GM21360 (cell line): Measurements from ENCODE around the gene EGR2.

ENCODE experiments used
- ATAC-seq: cut with Tn5 transposase; IDR thresholded peaks from one replicate; pipeline ENCODE4 v1.9.1; 2021; ENCODE audit warnings: mild to moderate bottlenecking, moderate library complexity; ENCODE audit not compliant: unreplicated experiment

The EGR2 gene

DNA sequence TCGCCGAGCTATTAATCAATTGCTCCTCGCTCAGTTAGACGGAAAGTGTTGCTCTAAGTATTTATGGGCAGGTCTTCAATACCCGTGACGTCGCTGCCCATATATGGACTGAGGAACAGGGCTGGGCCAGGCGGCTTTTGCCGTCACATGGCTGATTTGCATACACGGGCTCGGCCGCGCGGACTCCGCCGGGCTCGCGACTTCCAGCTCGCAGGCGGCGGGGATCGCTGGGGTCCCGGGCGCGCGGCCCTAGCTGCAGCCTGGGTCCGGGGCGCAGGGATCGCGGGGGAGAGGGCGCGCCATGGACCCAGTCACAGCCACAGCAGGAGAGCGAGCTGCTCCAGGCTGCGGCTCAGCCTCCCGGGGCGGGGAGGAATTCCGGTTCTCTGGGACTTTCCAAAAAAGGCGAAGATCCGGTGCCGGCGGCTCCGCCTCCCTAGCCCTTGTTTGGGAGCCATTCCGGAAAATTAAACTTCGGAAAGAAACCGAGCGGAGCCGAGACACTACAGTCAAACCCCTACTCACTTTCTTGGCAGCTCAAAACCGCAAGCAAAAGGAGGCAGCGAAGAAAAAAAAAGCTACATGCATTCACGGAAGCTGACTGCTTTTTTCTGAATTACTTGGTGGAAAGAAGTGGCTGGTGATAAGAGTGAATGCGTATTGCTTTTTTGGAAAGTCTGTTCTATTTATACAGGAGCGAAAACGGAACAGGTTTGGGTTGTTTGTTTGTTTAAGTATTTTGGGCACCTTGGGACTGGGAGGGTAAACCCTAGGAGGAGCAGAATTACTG is at the start of gene EGR2:
Gene EGR2 (minus strand): TSS at position 36 of the 790 bp plus-strand sequence. CDS start 337 bp downstream, outside the sequence.
- ATAC-seq = peak; percentile 65

DNA sequence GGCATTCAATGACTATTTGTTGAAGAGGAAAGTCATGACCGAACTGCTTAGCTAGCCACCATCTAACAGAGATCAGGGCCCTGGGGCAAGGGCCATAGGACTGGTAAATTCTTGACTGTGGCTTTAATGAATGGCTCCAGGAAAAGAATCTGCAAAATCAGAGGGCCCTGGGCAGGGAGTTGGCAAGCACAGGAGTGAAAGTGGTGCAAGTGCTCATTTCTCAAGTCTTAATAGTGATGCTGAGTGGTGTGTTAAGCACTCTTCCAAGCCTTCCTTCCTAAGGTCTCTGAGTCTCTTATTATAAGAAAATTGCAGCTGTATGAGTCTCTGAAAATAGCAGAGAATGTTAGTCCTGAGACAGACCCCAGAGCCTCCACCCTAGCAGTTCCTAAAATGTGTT is 46.3 kb upstream of the EGR2 start:
- no peak for ATAC-seq

DNA sequence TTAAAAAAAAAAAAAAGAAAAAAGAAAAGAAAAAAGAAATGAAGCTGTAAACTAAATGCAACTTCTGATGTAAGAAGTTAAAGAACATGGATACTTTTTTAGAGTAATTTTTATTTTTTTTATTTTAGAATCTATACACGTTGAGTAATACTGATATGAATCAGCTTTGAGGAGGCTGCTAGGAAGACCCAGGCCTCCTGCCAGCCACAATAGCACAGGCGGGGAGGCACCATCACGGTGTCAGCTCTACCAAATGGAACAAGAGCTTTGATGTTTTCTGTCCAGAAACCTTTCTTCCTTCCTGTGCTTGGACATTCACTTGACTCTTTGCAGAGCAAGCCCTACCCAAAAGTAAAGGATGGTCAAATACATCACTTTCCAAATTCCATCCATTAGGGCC is 45.3 kb upstream of the EGR2 start:
- ATAC-seq = no peak

DNA sequence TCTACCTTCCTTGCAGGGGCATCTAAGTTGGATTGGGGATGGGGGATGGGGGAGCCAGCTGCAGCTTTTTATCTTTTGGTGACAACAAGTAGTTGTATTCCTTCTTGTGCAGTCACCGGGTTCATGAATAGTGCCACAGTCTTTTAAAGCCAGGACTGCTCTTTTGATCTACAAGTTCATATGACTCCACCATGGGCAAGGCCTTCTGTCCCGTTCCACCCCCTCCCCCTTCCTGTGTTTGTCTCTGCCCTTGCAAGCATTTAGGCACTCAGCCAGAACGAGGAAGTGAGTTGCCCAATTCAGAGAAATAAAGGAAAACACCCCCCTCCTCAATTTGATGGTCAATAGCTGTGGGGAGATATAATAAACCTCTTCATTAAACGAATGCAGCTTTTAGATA is 44.8 kb upstream of the EGR2 start:
- no peak for ATAC-seq

DNA sequence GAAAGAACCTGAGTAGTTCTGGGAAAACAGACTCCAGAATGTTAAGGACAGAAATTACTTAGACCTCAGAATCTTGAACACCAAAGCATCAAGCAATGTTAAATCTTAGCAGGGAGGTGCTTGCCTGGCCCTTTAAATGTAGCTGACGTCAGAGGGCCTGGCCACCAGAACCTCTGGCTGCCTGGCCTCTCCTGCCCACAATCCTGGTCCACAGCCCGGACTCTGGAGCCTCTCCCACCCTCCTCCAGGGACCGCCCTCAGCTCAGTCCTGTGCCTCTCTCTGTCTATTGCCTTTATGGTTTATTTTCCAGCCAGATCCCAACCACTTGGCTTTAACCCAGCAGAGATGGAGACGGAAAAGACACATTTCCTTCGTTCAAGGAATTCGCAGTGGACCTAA is 42.2 kb upstream of the EGR2 start:
- no peak for ATAC-seq

DNA sequence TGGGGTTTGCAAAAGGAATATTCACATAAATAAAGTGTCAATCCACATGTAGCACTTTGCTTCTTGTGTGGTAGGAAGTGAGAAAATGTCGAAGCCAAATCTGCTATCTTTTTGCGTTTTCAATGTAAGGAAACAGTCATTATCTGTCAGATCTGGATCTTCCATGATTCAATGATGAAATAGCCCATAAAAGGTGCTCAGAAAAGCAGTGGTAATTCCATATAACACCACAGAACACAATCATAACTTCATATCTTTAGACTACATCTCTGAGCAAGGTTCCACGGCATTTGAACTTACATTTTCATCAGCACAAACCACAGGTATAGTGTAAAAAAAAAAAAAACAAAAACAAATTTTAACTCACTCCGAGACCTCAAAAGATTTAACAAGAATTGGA is 39.9 kb upstream of the EGR2 start:
- ATAC-seq = no peak

DNA sequence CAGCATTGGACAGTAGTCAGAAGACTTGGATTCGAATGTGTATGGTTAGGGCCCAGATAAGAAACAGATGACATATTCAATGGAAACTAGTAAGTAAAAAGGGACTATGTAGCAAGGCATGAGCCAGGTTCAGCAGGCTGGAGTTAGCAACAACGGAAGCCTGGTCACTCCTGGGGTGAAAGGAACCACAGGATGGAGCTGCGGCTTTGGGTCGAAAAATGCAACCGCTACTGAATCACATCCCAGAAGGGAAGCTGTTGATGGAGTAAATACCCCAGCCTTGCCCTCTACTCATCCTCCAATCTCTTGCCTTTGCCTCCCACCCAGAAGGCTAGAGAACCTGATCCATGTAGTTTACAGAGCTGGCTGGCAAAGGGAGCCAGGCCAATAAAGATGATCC is 37.5 kb upstream of the EGR2 start:
- no peak for ATAC-seq

DNA sequence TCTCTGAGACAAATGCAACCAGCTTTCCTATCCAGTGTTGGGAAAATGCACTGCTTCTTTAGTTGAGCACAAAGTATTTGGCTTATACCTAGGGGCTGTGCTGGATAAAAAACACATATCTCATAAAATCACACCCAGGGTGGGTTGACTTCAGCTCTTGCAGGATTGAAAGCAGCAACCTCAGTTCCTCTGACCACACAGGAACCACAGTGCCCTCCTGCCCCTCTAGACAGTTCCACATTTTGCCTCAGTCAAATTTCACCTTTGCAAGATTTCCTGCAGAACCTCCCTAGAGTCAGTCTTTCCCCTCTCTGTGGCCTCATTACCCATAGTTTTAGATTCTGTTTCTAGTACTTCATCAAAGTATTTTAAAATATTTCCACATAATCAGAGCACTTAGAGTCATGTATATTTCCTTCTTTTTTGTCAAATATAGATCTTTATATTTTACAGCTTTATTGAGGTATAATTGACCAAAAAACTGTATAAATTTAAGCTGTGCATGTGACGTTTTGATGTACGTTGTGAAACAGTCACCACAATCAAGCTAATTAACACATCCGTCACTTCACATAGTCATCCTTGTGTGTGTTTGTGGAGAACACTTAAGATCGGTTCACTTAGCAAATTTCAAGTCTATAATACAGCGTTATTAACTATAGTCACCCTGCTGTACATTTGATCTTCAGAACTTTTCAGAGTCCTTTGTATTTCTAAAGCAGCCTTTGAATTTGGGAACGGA is 37.0 kb upstream of the EGR2 start:
- ATAC-seq = peak; percentile 54

DNA sequence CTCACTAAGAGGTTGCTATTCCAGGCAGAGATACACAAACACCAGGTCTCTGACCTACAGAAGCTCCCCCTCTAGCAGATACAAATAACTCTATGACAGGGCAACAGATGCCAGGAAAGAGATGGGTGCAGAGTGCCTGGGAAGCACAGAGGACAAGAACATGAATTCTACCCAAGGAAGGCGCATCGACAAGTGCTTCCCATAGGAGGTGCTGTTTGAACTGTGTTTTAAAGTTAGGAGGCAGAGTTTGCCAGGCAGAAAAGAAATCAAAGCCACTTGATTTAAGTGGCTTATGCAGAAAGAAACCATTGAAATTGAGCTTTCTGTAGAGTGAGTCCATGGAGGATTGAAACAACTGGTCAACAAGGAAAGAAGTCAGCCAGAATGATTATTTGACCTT is 35.3 kb upstream of the EGR2 start:
- ATAC-seq = no peak

DNA sequence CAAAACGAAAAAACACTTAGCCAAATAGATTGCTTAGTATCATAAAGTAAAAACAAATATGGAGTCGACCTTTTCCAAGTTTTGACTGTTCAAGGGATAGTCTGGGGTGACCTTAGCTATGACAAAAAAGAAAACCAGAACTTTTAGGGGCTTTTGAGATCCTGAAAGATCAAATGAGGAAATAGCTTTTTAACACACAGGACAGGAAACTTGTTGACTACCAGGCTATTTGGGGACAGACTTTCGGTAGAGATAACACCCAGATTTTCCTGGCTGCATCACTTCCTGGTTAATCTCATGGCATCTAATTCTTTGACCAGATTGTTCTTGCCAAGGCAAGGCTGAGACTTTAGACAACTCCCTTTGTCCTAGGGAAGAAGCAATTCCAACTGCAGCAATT is 34.5 kb upstream of the EGR2 start:
- no peak for ATAC-seq

DNA sequence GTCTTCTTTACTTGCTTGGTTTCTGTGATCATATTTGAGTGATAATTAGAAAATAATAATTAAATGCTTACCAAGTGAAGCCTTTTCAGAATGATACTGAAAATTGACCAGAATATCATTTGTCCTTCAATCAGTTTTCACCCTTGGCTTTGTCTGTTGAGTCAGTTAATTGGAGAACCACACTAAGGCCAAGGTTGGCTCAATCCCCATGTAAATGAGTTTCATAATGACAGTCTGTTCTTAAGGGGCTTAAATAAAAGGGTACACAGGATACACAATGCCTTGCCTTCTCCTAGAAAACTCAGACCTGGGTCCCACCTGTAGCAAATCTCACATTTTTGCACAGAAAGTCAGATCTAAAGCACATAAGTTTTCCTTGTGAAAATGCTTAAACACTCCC is 31.3 kb upstream of the EGR2 start:
- no peak for ATAC-seq

DNA sequence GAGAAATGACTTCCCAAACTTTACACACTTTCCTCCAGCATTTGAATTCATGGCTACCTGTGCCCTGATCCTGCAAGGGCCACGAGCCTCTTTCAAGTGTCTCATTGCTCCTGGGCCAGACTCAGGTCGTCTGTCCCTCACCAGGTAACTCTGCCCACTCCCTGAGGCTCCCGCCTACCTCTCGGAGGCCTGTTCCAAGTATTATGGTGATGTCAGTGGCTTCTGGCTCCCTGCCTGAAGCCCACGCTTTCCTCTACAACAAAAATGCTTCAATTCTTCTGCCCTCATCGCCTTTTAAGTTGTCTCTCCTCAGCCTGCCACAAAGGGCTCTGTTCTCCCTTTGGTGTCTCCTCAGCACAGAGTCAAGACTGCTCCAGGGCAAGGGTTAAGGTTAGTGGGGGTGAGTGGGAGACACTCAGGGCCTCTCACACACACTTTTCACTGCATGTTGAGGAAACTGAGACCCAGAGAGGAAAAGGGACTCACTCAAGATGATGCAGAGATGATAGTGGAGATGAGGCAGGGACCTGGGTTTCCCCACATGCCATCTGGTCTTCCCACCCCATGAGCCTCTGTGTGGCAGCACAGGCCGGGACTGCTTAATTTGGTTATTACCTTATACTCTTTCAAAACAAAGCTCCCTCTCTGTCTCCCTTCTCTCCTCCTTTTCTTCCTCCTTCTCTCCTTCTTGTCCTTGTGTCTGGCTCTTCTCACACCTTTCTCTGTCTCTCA is 28.3 kb upstream of the EGR2 start:
- ATAC-seq = no peak

DNA sequence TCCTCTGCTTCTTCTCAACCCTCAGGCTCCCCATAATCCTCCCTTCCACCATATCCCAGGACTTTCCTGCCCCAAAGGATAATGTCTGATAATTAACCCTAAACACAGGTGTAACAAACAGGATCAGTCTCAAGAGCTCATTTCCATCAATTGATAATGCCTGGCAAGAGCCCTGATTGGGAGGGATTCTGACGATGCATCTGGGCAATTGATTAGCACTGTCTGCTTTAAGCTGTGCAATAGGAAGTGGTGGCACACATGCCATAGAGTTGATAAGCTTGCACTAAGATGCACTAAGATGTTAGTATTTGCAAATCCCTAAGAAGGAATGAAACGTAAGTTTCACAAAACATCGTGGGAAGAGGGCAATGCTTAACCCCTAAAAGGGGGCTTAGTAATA is 27.4 kb upstream of the EGR2 start:
- no peak for ATAC-seq

DNA sequence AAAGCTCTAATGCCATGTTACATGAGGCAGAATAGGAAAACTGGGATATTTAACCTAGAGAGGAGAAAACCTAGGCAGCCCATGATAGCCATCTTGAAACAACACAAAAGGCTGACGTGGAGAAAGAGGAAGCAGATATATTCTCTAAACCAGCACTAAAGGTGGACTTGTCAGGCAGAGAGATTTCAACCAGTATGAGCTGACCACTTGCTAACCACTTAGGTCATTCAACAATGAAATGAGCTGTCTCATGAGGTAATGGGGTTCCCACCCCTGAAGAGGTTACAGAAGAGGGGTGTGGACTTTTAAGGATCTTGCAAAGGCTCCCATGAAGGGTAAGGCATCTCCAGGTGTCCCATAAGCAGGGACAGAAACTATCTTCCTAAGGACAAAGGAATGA is 26.8 kb upstream of the EGR2 start:
- ATAC-seq = no peak

DNA sequence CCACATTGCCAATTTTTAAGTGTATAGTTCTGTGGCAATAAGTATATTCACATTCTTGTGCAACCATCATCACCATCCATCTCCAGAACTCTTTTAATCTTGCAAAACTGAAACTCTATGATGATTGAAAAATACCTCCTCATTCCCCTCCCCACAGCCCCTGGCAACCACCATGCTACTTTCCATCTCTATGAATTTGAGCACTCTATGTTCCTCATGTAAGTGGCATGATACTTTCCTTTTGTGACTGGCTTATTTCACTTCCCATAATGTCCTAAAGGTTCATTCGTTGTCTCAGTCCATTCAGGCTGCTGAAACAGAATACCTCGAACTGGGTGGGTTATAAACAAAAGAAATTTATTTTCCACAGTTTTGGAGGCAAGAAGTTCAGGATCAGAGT is 23.4 kb upstream of the EGR2 start:
- no peak for ATAC-seq

DNA sequence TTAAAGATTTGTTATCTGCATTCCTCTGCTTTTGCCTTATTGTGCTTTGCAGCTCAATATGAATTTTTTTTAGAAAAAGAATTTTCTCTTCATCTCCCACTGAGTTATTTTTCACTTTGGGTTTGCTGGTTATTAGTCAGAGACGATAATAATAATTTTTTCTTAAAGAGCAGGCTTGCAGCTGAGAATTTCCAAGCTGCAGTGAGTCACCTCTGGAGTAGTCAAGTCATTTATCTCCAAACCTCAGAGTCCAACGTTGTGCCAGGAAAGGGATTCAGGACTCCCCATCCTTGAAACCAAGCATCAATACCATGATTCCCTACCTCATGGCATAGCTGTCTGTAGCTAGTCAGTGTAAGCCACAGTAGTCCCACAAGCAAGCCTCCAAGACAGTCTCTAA is 15.2 kb upstream of the EGR2 start:
- ATAC-seq = no peak

DNA sequence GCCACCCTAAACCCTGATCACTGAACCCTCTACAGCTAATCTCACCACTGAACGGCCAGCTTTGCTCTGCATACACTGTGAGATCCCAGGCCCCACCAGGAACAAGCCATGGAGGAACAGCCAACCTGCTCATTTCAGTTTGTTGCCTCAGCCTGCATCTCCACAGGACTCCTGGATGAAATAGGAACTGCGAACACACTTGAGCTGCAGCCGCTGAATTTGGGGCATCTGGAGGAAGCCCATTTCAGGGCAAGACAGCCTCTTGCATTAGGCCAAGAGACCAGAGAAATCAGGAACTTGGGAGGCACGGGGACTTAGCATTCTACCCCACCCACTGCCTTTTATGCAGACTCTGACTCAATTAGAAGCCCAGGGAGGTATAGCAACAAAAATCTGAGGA is 14.5 kb upstream of the EGR2 start:
- ATAC-seq = no peak

DNA sequence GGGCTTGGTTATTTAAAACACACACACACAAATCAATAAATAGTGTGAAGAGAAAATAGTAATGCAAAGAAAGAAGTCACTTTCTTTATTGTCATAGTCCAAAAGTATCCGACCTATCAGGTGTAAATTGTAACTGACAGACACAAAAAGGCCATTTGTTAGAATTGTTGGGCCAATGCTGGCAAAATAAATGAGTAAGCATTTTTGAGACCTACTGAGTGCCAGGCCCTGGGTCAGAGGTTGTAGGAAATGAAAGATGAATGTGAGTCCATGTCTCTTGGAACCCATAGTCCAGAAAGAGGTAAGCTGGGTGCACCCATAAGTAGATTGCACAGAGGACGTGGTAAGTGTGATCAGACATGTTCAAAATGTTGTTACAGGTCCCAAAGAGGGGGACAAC is 13.5 kb upstream of the EGR2 start:
- ATAC-seq = no peak

DNA sequence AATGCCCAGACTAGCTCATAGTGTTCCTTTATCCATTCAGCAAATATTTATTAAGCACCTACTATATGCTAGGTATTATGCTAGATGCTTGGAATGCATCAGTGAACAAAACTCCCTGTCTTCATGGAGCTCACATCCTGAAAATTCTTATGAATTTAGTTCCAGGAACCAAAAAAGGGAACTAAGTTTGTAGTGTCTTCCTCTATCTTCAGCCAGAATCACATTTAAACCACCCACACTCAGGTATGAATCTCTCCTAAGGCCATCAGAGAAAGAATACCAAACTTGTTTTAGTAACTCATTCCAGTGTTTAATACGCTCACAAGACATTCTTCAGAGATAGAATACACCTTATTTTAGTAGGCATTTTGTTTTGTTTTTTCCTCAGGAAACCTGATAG is 10.1 kb upstream of the EGR2 start:
- no peak for ATAC-seq

DNA sequence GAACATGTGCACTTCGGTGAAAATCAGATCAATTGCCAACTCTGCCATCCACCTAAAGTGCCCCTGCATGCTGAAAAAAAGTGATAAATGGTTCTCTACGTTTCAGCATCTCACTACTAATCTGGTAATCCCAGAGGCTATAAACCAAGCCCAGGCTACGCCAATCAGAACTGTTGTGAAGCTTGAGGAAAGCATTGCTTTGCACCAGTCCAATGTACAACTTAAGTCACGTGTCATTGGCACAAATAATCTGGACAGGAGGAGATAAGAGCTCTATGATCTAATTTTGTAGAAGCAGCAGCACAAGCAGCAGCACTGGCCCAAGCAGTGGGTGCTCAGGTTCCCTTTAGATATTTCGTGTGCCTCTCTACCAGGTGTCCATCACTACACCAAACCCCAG is 4.4 kb upstream of the EGR2 start:
- no peak for ATAC-seq

DNA sequence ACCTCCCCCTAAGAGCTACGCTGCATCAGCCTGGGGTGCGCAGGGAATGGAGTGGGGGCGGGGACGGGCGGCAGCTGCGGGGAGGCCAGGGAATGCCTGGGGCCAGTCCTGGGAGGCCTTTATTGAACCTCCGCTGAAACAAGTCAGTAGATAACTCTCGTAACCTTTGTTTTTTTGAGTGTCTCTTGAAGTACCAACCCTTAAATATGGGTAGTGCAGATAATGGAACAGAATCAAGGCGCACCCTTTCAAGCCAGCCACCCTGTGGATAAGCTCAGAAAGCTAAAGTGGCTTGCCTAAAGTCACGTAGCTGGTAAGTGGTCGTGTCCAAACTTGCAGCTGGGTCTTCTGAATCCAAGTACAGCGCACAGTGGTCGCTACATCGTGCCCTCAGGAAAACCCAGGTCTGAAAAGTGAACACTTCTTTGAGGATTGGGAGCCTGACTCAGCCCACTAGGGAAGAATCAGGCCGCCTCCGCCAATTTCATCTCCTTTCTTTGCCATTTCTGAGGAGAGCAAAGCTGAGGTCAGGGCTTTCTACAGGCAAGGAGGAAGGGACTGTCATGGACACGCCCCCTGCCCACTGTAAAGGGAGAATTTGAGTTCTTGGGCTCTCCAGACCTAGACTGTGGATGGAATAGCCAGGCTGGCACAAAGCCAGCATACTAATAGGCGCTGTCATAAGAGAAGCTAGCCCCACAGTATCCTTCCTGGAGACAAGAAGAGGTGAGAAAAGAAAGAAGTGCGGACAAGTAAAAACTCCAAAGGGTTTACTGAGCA is 3.2 kb upstream of the EGR2 start:
- ATAC-seq = no peak
